HG02840 (cell line): ENCODE data around the gene TACR1.
"Not testable (repeated sequence)": the region's sequence is repeated elsewhere in the genome, so short reads cannot be mapped to it uniquely, and the experiment has no call there.

Experiments used
- ATAC-seq: cut with Tn5 transposase; IDR thresholded peaks from one replicate; pipeline ENCODE4 v1.9.1; 2021; ENCODE audit warnings: mild to moderate bottlenecking, moderate library complexity, moderate number of reproducible peaks; ENCODE audit not compliant: unreplicated experiment, low FRiP score

TACR1 gene

GRCh38 chr2:75199428-75200011, at the start of gene TACR1:
Gene TACR1, minus strand, starts transcription at chr2:75199520. Its CDS starts 586 bp downstream, at chr2:75198934.
- no peak for ATAC-seq

GRCh38 chr2:75248581-75248980, 49.3 kb upstream of the TACR1 start:
- not testable (repeated sequence) for ATAC-seq

GRCh38 chr2:75246441-75247167, 47.3 kb upstream of the TACR1 start:
- no peak for ATAC-seq

- no peak for ATAC-seq
These were observed 43.9 kb upstream of the TACR1 start for GRCh38 chr2:75243219-75243618.

GRCh38 chr2:75241696-75242095, 42.4 kb upstream of the TACR1 start:
- ATAC-seq: no peak

- no peak for ATAC-seq
These were observed 39.5 kb upstream of the TACR1 start for GRCh38 chr2:75238670-75239330.

GRCh38 chr2:75237296-75237695, 38.0 kb upstream of the TACR1 start:
- no peak for ATAC-seq

GRCh38 chr2:75233965-75234364, 34.6 kb upstream of the TACR1 start:
- no peak for ATAC-seq

- ATAC-seq: no peak
These were observed 27.3 kb upstream of the TACR1 start for GRCh38 chr2:75226617-75227016.

- ATAC-seq: no peak
These were observed 26.8 kb upstream of the TACR1 start for GRCh38 chr2:75226099-75226498.

- no peak for ATAC-seq
These were observed 25.3 kb upstream of the TACR1 start for GRCh38 chr2:75224636-75225094.

- no peak for ATAC-seq
These were observed 23.2 kb upstream of the TACR1 start for GRCh38 chr2:75222527-75222926.

GRCh38 chr2:75221862-75222261, 22.5 kb upstream of the TACR1 start:
- ATAC-seq: no peak

GRCh38 chr2:75219213-75219612, 19.9 kb upstream of the TACR1 start:
- not testable (repeated sequence) for ATAC-seq

GRCh38 chr2:75211266-75211770, 12.0 kb upstream of the TACR1 start:
- no peak for ATAC-seq

- ATAC-seq: no peak
These were observed 11.1 kb upstream of the TACR1 start for GRCh38 chr2:75210409-75210808.

GRCh38 chr2:75208738-75209137, 9.4 kb upstream of the TACR1 start:
- no peak for ATAC-seq

GRCh38 chr2:75204833-75205232, 5.5 kb upstream of the TACR1 start:
- no peak for ATAC-seq

GRCh38 chr2:75202359-75202758, 3.0 kb upstream of the TACR1 start:
- ATAC-seq: no peak

- ATAC-seq: no peak
These were observed 1.1 kb upstream of the TACR1 start for GRCh38 chr2:75200140-75201096.
